ENCODE measurements around the gene ARFGEF2.

Gene ARFGEF2

GRCh38 chr20:48942730-48943129 is 21.2 kb downstream of the ARFGEF2 start:
- no peaks in the 10 kb centered on the region for H3K9me3 ChIP-seq (ENCODE audit: control insufficient read depth, insufficient read depth, low read length)
- H3F3A ChIP-seq (ENCODE audit: control insufficient read depth, insufficient read depth) = no peaks in the 10 kb centered on the region
- no peak overlapping the region for H3K4me3 ChIP-seq (ENCODE audit: low read length)
- H3K4me2 ChIP-seq (ENCODE audit: low read length) = no peak overlapping the region
- peaks cover 40% of the 10 kb centered on the region for H3K36me3 ChIP-seq (ENCODE audit: control insufficient read depth, low read length)
- H3K4me1 ChIP-seq (ENCODE audit: control insufficient read depth, low read length) = no peaks in the 10 kb centered on the region
- no peaks in the 10 kb centered on the region for H3K9me2 ChIP-seq (replicated peaks; ENCODE audit: control insufficient read depth, low read length)
- H3K27ac ChIP-seq (ENCODE audit: low read depth, low read length) = no peak overlapping the region
- no peaks in the 10 kb centered on the region for H3K27me3 ChIP-seq (ENCODE audit: control insufficient read depth, low read length)
- TF ChIP-seq, protein P1, sequence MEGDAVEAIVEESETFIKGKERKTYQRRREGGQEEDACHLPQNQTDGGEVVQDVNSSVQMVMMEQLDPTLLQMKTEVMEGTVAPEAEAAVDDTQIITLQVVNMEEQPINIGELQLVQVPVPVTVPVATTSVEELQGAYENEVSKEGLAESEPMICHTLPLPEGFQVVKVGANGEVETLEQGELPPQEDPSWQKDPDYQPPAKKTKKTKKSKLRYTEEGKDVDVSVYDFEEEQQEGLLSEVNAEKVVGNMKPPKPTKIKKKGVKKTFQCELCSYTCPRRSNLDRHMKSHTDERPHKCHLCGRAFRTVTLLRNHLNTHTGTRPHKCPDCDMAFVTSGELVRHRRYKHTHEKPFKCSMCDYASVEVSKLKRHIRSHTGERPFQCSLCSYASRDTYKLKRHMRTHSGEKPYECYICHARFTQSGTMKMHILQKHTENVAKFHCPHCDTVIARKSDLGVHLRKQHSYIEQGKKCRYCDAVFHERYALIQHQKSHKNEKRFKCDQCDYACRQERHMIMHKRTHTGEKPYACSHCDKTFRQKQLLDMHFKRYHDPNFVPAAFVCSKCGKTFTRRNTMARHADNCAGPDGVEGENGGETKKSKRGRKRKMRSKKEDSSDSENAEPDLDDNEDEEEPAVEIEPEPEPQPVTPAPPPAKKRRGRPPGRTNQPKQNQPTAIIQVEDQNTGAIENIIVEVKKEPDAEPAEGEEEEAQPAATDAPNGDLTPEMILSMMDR (IDR thresholded peaks at IDR 0.05; ENCODE audit: low read depth, low read length, poor library complexity, severe bottlenecking) = no peak
- no peak for TF ChIP-seq EZH2phosphoT487 (IDR thresholded peaks at IDR 0.05; ENCODE audit: borderline replicate concordance, low read length)
- H4K20me1 ChIP-seq (ENCODE audit: control insufficient read depth, insufficient read depth, low read depth, low read length) = no peaks in the 10 kb centered on the region; the same call in 1 of the 2 replicates
- H3K79me2 ChIP-seq (ENCODE audit: control insufficient read depth, low read length) = peaks cover 28% of the 10 kb centered on the region

DNA sequence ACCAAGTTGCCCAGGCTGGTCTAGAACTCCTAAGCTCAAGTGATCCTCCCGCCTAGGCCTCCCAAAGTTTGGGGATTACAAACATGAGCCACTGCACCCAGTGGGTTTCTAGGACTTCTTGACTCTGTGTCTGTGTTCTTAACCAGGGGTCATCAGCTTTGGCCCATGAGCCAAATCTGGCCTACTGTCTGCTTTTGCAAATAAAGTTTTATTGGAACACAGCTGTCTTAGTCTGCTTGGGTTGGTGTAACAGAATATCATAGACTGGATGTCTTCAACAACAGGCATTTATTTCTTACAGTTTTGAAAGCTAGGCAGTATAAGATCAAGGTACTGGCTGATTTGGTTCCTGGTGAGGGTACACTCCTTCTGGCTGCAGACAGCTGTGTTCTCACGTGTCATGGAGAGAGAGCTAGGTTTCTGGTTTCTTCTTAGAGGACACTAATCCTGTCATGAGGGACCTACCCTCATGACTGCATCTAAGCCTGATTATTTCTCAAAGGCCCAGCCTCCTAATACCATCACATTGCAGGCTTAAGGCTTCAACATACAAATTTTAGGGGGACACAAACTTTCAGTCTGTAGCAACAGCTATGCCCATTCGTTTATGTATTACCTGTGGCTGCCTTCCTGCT is 23.3 kb downstream of the ARFGEF2 start:
- H3K27ac ChIP-seq (ENCODE audit: low read depth, low read length) = no peak overlapping the region
- H3K9me2 ChIP-seq (replicated peaks; ENCODE audit: control insufficient read depth, low read length) = no peaks in the 10 kb centered on the region
- H3F3A ChIP-seq (ENCODE audit: control insufficient read depth, insufficient read depth) = no peaks in the 10 kb centered on the region
- H3K4me2 ChIP-seq (ENCODE audit: low read length) = no peak overlapping the region
- no peaks in the 10 kb centered on the region for H3K27me3 ChIP-seq (ENCODE audit: control insufficient read depth, low read length)
- H3K4me3 ChIP-seq (ENCODE audit: low read length) = no peak overlapping the region
- H3K9me3 ChIP-seq (ENCODE audit: control insufficient read depth, insufficient read depth, low read length) = no peaks in the 10 kb centered on the region
- H3K79me2 ChIP-seq (ENCODE audit: control insufficient read depth, low read length) = peaks cover 10% of the 10 kb centered on the region
- no peak for TF ChIP-seq EZH2phosphoT487 (IDR thresholded peaks at IDR 0.05; ENCODE audit: borderline replicate concordance, low read length)
- TF ChIP-seq, protein P1 (IDR thresholded peaks at IDR 0.05; ENCODE audit: low read depth, low read length, poor library complexity, severe bottlenecking) = no peak
- no peaks in the 10 kb centered on the region; the same call in 1 of the 2 replicates for H4K20me1 ChIP-seq (ENCODE audit: control insufficient read depth, insufficient read depth, low read depth, low read length)
- peaks cover 58% of the 10 kb centered on the region for H3K36me3 ChIP-seq (ENCODE audit: control insufficient read depth, low read length)
- H3K4me1 ChIP-seq (ENCODE audit: control insufficient read depth, low read length) = no peaks in the 10 kb centered on the region

GRCh38 chr20:48945840-48946514 is 24.5 kb downstream of the ARFGEF2 start:
- Histone ChIP-seq H3K79me2 (ENCODE audit: control insufficient read depth, low read length) (peaks cover 3% of the 10 kb centered on the region), H4K20me1 (ENCODE audit: control insufficient read depth, insufficient read depth, low read depth, low read length) (no peaks in the 10 kb centered on the region; the same call in 1 of the 2 replicates), H3K9me3 (ENCODE audit: control insufficient read depth, insufficient read depth, low read length) (no peaks in the 10 kb centered on the region), H3K4me1 (ENCODE audit: control insufficient read depth, low read length) (no peaks in the 10 kb centered on the region), H3K27me3 (ENCODE audit: control insufficient read depth, low read length) (no peaks in the 10 kb centered on the region), H3K4me3 (ENCODE audit: low read length) (no peak overlapping the region), H3F3A (ENCODE audit: control insufficient read depth, insufficient read depth) (no peaks in the 10 kb centered on the region), H3K4me2 (ENCODE audit: low read length) (no peak overlapping the region), H3K27ac (ENCODE audit: low read depth, low read length) (no peak overlapping the region), H3K36me3 (ENCODE audit: control insufficient read depth, low read length) (peaks cover 64% of the 10 kb centered on the region), H3K9me2 (replicated peaks; ENCODE audit: control insufficient read depth, low read length) (no peaks in the 10 kb centered on the region)
- TF ChIP-seq, protein P1 (IDR thresholded peaks at IDR 0.05; ENCODE audit: low read depth, low read length, poor library complexity, severe bottlenecking) = no peak
- no peak for TF ChIP-seq EZH2phosphoT487 (IDR thresholded peaks at IDR 0.05; ENCODE audit: borderline replicate concordance, low read length)
